GM08714 (cell line): Measurements from ENCODE around the gene TP53I11.
A peak's percentile ranks its signal among the peaks of the same experiment; 100 is the strongest.

Experiments used
- H3K4me3 ChIP-seq: fragments of 200-500 bp; sonication (Bioruptor generic); 2 replicates; pipeline ENCODE4 v1.5.1; 2014; ENCODE audit warnings: mild to moderate bottlenecking, low read length, inconsistent platforms
- ZNF274 ChIP-seq: IDR thresholded peaks from 2 replicates; pipeline ENCODE4 v1.6.1; 2012; ENCODE audit warnings: mild to moderate bottlenecking, low read depth, low read length

The TP53I11 gene, protein sequence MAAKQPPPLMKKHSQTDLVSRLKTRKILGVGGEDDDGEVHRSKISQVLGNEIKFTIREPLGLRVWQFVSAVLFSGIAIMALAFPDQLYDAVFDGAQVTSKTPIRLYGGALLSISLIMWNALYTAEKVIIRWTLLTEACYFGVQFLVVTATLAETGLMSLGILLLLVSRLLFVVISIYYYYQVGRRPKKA

DNA sequence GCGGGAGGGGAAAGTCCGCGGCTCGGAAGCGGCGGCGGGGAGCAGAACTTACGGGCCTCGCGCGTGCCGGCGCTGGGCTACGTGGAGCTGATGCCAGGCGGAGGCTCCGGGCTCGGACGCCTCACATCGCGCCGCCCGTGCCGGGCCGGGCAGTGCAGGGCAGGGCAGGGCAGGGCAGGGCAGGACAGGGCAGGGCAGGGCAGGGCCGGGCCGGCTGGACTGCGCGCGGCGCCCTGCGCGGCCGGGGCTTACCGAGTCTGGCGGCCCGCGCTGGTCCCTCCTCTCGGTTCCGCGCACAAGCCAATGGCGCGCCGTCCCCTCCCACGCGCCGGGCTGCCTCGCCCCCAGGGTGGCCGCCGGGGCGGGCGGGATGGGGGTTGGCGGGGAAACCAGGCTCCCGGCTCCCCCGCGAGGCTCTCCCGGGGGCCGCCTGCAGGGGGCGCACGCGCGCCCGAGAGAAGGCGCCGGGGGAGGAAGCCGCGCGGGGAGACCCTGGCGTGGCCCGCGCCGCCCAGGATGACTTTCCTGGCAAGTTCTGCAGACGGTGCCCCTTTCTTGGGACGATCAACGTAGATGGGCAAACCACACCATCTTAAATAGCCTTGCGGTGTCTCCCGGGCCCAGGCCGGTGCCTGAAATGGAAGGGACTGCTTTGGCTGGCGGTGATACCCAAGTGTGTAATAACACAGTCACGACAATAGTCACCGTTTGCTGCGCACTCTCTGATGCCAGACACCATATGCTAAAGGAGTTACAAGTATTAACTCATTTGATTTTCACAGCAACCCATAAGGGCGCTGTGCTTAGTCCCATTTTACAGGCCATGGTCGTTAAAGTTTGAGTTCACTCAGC, at the start of gene TP53I11:
TSS of gene TP53I11 (minus strand) at position 259 of the 852 bp plus-strand sequence. CDS start 12,548 bp downstream, outside the sequence.
- no peak for TF ChIP-seq ZNF274
- H3K4me3 ChIP-seq, result peak within 1 kb of the TSS; percentile 35

DNA sequence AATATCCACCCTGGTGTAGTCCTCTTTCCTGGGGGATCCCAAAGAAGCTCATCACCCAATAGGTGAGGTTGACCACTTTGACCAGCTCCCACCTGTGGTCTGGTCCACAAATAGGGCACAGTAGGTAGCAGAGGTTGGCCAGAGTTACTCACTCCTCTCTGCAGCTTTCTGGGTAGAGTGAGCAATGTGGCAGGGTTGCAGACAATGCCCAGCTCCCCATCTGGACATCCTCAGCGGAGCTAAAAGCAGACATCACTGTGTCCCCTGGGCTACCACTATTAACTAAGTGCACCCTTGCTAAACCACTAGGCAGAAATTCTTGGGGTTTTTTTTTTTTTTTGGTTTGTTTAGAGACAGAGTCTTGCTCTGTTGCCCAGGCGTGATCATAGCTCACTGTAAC, 48.4 kb upstream of the TP53I11 start:
- no peak for TF ChIP-seq ZNF274
- no peak overlapping the region for H3K4me3 ChIP-seq

DNA sequence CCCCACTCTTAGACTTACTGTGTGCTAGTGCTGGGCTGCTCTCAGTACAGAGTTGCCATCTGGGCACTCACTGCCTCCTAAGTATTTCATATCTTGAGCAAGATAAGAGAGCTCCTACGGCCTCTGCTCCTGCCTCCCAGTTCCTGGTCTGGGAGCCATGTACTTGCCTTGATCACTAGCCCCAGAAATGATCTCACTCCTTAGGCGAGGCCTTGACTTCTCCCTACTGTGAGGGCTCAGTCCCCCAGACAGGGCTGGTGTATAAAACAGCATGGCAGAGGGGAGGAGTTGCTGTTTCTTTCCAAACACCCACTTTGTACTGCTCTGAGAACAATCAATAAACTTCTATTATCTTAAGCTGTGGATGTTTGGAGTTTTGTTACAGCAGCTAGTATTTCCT, 47.4 kb upstream of the TP53I11 start:
- TF ChIP-seq ZNF274, result no peak
- H3K4me3 ChIP-seq, result no peak overlapping the region

DNA sequence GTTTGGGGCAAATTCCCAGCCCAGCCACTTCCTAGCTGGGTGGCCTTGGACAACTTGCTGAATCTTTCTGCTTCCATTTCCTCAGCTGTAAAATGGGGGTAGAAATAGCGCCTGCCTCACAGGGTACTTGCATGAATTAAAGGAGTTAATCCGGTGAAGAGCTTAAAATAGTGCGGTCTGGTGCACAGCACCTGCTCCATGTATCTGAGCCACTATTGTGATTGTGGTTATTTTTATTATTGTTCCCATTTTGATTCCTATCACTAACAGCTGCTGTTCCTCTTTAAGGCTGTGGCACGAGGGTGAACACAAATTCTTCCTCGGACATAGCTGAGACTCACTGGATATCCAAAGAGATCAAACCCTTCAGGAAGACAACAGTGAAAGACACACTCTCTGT, 46.9 kb upstream of the TP53I11 start:
- H3K4me3 ChIP-seq, result no peak overlapping the region
- no peak for TF ChIP-seq ZNF274

DNA sequence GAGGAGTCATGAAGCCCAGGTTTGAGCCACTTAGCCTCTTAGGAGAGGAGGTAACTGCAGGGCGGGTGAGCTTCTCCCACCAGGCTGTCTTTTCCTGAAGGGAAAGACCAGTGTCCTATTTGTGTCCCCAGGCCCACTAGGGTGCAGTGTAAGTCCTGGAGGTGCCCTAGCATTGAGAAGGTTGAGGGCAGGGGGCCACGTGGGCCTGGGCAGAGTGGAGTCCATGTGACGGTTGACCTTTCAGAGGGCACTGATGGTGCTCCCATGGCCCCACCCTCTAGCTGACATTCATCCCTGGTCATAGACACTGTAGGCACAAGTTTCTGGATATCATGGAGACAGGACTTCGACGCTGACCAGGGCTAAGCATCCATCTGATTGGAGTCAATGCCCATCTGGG, 44.1 kb upstream of the TP53I11 start:
- no peak overlapping the region for H3K4me3 ChIP-seq
- no peak for TF ChIP-seq ZNF274

DNA sequence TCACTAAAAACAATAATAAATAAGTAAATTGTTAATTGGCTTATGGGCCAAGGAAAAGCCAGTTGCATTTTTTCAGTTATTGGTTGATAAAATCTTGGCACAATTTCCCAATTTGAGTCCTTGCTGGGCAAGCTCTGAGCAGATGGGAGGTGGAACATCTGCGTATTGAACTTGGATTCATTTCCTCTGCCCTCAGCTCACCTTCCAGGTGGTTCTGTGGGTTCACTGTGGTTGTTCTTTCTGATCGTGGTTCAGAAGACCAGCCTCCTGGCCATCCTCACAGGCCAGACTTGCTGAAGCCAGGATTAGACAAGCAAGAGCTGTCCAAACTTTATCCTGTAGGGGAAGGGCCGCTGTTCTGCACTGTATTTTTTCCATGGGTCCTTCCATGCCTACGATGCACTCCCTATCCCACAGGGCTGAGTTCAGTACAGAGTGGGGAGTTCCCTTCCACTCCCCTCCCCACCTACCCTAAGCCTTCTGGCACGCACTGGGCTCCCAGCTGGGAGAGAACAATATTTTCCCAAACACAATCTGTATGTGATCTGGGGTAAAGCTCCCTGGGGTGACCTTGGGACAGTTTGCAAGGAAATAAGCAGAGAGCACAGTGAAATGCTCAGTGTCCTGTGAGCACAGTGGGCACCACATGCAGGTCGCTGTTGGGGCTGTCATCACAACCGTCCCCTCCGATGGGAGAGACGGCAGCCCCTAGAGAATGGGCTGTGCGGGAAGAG, 43.5 kb upstream of the TP53I11 start:
- TF ChIP-seq ZNF274, result no peak
- no peak overlapping the region for H3K4me3 ChIP-seq

DNA sequence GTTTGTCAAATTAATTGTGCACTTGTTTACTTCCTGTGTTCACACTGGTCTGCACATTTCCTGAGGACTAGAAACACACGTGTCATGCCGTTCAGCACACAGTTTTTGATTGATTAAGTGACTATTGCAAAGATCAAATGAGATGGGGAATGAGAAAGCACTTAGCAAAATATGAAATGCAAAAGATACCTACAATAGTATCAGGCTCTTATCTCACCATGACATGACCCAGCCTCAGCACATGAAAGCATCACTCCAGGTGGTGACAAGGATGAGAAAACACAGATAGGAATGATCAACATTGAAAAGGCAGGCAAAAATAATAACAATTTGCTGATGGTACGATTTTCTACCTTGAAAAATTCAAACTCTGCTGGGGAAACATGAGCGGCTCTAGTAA, 42.1 kb upstream of the TP53I11 start:
- no peak for TF ChIP-seq ZNF274
- H3K4me3 ChIP-seq, result no peak overlapping the region

DNA sequence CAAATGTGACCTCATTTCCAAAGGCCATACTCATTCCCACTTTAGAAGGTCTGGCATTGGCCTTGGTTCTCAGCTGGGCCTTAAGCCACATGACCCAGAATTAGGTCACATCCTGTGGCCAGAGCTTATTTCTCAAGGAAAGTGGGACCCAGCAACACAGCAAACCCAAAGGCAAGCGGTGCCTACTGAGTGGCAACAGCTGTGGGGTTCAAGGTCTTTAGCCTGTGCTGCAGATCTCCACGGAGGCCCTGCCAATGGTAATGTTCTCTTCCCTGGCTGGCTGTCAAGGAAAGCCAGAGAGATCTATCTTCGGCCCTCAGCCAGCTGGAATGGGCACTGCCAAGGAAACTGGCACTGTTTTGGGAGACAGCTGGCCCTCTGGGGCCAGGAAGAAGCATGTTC, 41.5 kb upstream of the TP53I11 start:
- no peak overlapping the region for H3K4me3 ChIP-seq
- no peak for TF ChIP-seq ZNF274

DNA sequence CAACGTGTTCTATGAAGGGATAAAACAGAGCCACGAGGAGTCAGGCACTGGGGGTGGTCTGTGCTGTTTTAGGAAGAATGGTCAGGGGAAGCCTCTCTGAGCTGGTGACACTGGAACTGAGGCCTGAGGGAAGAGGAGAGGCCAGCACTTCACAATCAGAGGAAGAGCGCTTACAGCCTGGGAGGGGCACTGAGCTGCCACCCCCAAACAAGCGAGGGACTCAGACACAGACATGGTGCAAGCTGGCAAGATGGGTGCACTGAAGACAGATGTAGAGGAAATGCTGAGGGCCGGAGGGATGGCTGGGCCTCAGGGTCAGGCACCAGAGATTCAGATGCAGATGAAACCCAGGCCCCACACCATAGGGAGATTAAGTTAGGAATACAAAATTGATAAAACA, 40.0 kb upstream of the TP53I11 start:
- no peak for TF ChIP-seq ZNF274

DNA sequence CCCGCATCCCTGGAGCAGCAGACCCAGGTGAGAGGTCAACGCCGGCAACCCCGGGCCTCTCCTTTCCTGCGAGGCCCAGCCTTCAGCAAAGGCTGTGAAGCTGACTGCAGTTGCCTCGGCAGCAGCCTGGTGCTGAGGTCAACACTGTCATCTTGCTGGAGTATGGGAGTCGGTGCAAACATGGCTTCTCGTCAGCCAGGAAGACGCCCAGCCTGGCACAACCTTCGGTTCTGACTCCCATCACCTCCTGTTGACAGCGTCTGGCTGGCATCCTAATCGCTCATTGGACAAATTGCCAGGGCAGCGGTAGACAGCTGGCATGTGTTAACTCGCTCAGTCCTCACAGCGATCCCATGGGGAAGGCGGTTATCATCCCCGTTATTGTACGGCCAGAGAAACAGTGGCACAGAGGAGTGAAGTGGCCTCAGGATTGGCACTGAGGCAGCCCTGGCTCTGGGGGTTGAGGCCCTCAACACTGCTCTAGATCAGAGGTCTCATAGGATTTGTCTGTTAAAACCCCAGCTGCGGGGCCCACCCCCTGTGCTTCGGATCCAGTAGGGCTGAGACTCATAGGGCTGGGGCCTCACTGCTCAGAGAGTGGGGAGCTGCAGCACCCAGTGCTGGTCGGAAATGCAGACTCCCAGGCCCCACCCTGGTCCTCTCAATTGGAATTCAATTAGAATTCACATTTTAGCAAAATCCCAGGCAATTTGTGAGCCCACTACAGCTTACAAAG, 39.3 kb upstream of the TP53I11 start:
- no peak overlapping the region for H3K4me3 ChIP-seq
- no peak for TF ChIP-seq ZNF274

More for the DNA sequence above, 40.0 kb upstream of the TP53I11 start:
- H3K4me3 ChIP-seq, result no peak overlapping the region

DNA sequence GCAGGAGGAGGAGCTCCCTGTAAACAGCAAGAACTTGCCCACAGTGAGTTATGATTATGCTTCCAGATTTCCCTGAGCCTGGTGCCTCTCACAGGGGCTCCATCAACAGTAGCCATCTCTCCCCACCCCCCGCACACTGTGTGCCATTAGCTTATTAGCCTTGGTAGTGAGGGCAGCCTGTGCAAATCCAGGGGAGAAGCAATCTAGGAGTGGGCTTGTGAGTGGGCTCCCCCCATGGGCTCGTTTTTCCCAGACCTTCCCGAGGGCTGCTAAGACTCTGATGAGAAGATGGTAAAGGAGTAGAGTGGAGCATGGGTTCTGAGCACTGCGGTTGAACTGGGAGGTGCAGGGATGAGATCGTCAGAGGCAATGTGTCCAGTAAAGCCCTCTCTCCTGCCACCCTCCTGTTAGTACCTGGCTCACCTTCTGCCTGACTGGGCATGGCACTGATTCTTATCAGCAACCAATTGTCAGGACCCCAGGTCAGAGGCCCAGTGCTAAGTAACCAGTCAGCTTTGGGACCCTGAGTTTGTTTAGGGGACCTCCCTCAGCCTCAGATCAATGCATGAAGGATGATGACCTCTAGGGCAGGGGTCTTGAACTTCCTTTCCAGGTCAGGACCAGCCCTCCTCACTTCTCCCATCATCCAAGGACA, 38.4 kb upstream of the TP53I11 start:
- no peak overlapping the region for H3K4me3 ChIP-seq
- TF ChIP-seq ZNF274, result no peak

DNA sequence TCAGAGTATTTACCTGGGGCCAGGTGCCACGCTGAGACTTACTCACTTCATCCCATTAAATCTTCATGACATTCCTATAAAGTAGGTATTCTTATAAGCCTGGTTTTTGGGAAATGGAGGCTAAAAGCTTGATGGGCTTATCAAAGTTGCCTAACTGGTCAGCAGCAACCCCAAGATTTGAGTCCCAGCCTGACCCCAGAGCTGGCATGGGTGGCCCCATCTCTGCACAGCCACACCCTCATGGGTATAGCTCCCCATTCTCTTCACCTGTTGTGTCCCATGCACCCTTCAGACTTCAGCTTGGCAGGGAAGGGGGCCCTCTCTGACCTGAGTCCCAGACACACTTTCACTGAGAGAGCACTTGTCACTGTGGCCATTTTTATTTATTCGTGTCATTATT, 37.4 kb upstream of the TP53I11 start:
- no peak overlapping the region for H3K4me3 ChIP-seq
- TF ChIP-seq ZNF274, result no peak

DNA sequence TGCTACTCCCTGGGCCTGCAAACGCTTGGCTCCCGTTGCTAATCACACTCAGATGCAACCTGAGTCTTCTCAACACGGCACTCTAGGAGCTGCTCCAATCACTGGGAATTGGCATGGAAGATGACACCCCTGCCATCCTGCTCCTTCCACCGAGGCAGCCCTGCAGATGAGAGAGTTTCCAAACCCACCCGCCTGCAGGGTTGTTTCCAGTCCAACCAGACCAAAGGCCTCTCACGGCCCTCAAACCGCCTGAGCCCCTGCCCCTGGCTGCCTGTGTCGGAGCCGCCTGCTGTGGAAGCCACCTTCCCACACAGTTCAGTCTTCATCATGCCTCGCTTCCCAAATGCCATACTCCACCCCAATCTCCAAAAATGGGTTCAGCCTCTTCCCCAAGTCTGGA, 36.8 kb upstream of the TP53I11 start:
- H3K4me3 ChIP-seq, result no peak overlapping the region
- no peak for TF ChIP-seq ZNF274

DNA sequence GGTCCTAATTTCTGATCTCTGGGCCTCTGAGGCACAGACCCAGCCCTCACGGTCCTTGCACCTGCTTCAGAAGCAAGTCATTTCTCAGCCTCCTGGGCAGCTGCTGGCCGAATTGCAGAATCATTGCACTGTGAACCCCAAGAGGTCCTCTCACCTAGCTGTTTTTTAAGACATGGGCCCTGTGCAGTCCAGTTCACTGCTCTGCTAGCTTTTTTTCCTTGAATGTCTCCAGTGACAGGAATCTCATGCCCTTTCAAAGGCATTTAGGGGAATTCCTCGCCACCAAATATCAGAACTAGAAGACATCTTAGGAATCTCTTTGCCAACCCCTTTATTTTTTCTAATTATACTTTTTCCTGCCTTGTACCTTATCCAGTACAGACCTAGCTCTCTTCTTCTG, 35.6 kb upstream of the TP53I11 start:
- no peak for TF ChIP-seq ZNF274
- H3K4me3 ChIP-seq, result no peak overlapping the region

DNA sequence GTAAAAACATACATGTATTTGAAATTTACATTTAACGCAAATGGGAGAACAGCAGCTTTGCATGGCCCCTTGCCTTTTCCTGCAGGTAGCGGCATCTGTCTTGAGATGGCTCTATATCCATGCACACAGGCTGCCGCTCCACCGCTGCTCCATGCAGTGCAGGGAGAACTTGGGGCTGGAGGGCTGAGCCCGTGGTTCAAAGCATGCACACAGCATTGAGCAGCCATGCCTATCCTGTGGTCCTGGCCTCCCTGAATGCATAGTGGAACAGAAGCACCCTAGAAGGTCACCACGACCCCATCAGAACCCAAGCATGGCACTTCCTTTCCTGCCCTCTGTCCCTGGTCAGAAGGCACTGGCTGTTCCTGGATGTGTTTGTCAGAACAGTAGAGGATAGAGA, 35.0 kb upstream of the TP53I11 start:
- no peak overlapping the region for H3K4me3 ChIP-seq
- no peak for TF ChIP-seq ZNF274
